Fibroblast of lung (primary cell): Measurements from ENCODE around the gene CORO2A.

Experiments used
- CTCF ChIP-seq, 2 donors: IDR thresholded peaks in 1 of 2; conservative IDR thresholded peaks in 1 of 2; 1 replicate in 1 of 2; 2 replicates in 1 of 2; pipeline ENCODE4 v1.5.1; 2011 to 2012; ENCODE audit warnings: low read length in 2 of 2, control low read depth in 1 of 2, inconsistent platforms in 1 of 2, low read depth in 1 of 2, mild to moderate bottlenecking in 1 of 2
- EZH2 ChIP-seq: IDR thresholded peaks from 2 replicates; pipeline ENCODE4 v1.5.1; 2012; ENCODE audit warnings: low read length, control low read depth, mild to moderate bottlenecking; ENCODE audit errors: missing control alignments

- TF ChIP-seq CTCF (conservative IDR thresholded peaks at IDR 0.05 in 1 of 2, IDR thresholded peaks at IDR 0.05 in 1 of 2; ENCODE audit: low read depth in 1 of 2, low read length in 2 of 2) (no peak), EZH2 (no peak)
Measured at GRCh38 chr9:98085058-98085457, 107.4 kb downstream of the CORO2A start.
